NCI-H526 treated with DMSO at 0.1 percent for 48 hours (cell line): ENCODE measurements around the gene TMEM120A.

Source experiments
- DNase-seq: peaks from one replicate; lab custom pipeline; 2025; lab: John Stamatoyannopoulos, UW

Gene TMEM120A

GRCh38 chr7:75980430-75981202 is 13.8 kb downstream of the TMEM120A start:
- no peak for DNase-seq

GRCh38 chr7:75979759-75980429 is 14.5 kb downstream of the TMEM120A start:
- DNase-seq: no peak

GRCh38 chr7:75977743-75978142 is 16.7 kb downstream of the TMEM120A start:
- DNase-seq: no peak

GRCh38 chr7:75971961-75972763 is 22.2 kb downstream of the TMEM120A start:
- no peak for DNase-seq

GRCh38 chr7:75971309-75971960 is 23.0 kb downstream of the TMEM120A start:
- no peak for DNase-seq

- DNase-seq: no peak
Observed at GRCh38 chr7:75969704-75970498, 24.5 kb downstream of the TMEM120A start.

- no peak for DNase-seq
Observed at GRCh38 chr7:75969182-75969581, 25.2 kb downstream of the TMEM120A start.

GRCh38 chr7:75968561-75969001 is 25.8 kb downstream of the TMEM120A start:
- DNase-seq: no peak

- DNase-seq: no peak
Observed at GRCh38 chr7:75968012-75968411, 26.4 kb downstream of the TMEM120A start.

GRCh38 chr7:75967487-75967997 is 26.9 kb downstream of the TMEM120A start:
- no peak for DNase-seq

- DNase-seq: no peak
Observed at GRCh38 chr7:75967055-75967454, 27.3 kb downstream of the TMEM120A start.

GRCh38 chr7:75966190-75966961 is 28.0 kb downstream of the TMEM120A start:
- DNase-seq: no peak

- no peak for DNase-seq
Observed at GRCh38 chr7:75965617-75966016, 28.8 kb downstream of the TMEM120A start.

- DNase-seq: no peak
Observed at GRCh38 chr7:75963381-75963995, 30.9 kb downstream of the TMEM120A start.

GRCh38 chr7:75962607-75963380 is 31.6 kb downstream of the TMEM120A start:
- DNase-seq: no peak

- DNase-seq: no peak
Observed at GRCh38 chr7:75961218-75961617, 33.2 kb downstream of the TMEM120A start.

GRCh38 chr7:75960372-75960771 is 34.0 kb downstream of the TMEM120A start:
- no peak for DNase-seq

- DNase-seq: no peak
Observed at GRCh38 chr7:75958802-75959543, 35.4 kb downstream of the TMEM120A start.
